HL-60 (cell line): ENCODE results near the gene PPP1R16B.

Source experiments
- DNase-seq, 2 experiments: peaks; one replicate each; pipeline ENCODE4 v3.0.0-alpha.2; 2010 to 2020; ENCODE audit warnings: low read depth in 1 of 2, low spot score in 1 of 2
- H3K27ac ChIP-seq: fragments of 250-450 bp; sonication (Bioruptor Pico); replicated peaks from 2 replicates; pipeline ENCODE4 v1.5.1; 2020; ENCODE audit warnings: mild to moderate bottlenecking, moderate library complexity
- H3K27me3 ChIP-seq: fragments of 250-450 bp; sonication (Bioruptor Pico); 2 replicates; pipeline ENCODE4 v1.5.1; 2021; ENCODE audit warnings: mild to moderate bottlenecking, moderate library complexity; ENCODE audit not compliant: insufficient read depth, poor library complexity, severe bottlenecking
- H3K4me3 ChIP-seq: replicated peaks from 2 replicates; pipeline ENCODE4 v1.5.1; 2011; ENCODE audit warnings: mild to moderate bottlenecking, control low read depth, low read length; ENCODE audit not compliant: insufficient read depth
- GABPA ChIP-seq: IDR thresholded peaks from 2 replicates; pipeline ENCODE4 v1.6.1; 2012; ENCODE audit warnings: low read depth
- POLR2AphosphoS5 ChIP-seq: IDR thresholded peaks from 2 replicates; pipeline ENCODE4 v1.6.1; 2012; ENCODE audit warnings: low read depth
- SPI1 ChIP-seq: IDR thresholded peaks from 2 replicates; pipeline ENCODE4 v1.6.1; 2012; ENCODE audit warnings: low read depth, mild to moderate bottlenecking, borderline replicate concordance
- TF ChIP-seq, protein P1 (sequence below): IDR thresholded peaks from 2 replicates; pipeline ENCODE4 v1.6.1; 2012; ENCODE audit warnings: low read depth; ENCODE audit not compliant: insufficient replicate concordance
- TF ChIP-seq, protein P2 (sequence below): IDR thresholded peaks from one replicate; pipeline ENCODE4 v1.5.1; 2011; ENCODE audit warnings: low read length, control low read depth, inconsistent platforms; ENCODE audit not compliant: insufficient read depth

Gene PPP1R16B

DNA sequence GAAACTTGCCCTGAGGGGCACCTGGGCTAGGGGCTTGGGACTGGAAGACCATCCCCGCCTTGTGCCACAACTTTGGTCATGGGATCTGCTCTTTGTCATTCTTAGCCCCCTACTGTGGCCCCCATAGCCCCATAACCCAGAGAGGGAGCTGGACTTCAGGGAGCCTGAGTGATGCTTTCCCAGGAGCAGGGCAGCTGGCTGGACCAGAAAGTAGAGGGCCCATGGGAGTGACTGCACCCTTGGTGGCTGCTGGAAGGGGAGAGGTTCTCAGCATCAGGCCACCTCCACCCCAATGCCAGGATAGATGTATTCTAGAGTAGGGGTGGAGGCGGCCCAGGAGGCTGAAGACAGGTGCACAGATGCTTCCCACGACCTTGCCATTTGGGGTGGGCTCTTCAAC, 114.9 kb downstream of the PPP1R16B start:
- DNase-seq, result no peak
- TF ChIP-seq, protein P1, sequence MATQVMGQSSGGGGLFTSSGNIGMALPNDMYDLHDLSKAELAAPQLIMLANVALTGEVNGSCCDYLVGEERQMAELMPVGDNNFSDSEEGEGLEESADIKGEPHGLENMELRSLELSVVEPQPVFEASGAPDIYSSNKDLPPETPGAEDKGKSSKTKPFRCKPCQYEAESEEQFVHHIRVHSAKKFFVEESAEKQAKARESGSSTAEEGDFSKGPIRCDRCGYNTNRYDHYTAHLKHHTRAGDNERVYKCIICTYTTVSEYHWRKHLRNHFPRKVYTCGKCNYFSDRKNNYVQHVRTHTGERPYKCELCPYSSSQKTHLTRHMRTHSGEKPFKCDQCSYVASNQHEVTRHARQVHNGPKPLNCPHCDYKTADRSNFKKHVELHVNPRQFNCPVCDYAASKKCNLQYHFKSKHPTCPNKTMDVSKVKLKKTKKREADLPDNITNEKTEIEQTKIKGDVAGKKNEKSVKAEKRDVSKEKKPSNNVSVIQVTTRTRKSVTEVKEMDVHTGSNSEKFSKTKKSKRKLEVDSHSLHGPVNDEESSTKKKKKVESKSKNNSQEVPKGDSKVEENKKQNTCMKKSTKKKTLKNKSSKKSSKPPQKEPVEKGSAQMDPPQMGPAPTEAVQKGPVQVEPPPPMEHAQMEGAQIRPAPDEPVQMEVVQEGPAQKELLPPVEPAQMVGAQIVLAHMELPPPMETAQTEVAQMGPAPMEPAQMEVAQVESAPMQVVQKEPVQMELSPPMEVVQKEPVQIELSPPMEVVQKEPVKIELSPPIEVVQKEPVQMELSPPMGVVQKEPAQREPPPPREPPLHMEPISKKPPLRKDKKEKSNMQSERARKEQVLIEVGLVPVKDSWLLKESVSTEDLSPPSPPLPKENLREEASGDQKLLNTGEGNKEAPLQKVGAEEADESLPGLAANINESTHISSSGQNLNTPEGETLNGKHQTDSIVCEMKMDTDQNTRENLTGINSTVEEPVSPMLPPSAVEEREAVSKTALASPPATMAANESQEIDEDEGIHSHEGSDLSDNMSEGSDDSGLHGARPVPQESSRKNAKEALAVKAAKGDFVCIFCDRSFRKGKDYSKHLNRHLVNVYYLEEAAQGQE, result no peak
- no peak for TF ChIP-seq GABPA
- TF ChIP-seq, protein P2, sequence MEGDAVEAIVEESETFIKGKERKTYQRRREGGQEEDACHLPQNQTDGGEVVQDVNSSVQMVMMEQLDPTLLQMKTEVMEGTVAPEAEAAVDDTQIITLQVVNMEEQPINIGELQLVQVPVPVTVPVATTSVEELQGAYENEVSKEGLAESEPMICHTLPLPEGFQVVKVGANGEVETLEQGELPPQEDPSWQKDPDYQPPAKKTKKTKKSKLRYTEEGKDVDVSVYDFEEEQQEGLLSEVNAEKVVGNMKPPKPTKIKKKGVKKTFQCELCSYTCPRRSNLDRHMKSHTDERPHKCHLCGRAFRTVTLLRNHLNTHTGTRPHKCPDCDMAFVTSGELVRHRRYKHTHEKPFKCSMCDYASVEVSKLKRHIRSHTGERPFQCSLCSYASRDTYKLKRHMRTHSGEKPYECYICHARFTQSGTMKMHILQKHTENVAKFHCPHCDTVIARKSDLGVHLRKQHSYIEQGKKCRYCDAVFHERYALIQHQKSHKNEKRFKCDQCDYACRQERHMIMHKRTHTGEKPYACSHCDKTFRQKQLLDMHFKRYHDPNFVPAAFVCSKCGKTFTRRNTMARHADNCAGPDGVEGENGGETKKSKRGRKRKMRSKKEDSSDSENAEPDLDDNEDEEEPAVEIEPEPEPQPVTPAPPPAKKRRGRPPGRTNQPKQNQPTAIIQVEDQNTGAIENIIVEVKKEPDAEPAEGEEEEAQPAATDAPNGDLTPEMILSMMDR, result no peak
- no peak for TF ChIP-seq POLR2AphosphoS5
- H3K27ac ChIP-seq, result no peak overlapping the region
- no peak overlapping the region for H3K4me3 ChIP-seq
- peaks cover 5% of the 10 kb centered on the region for H3K27me3 ChIP-seq

DNA sequence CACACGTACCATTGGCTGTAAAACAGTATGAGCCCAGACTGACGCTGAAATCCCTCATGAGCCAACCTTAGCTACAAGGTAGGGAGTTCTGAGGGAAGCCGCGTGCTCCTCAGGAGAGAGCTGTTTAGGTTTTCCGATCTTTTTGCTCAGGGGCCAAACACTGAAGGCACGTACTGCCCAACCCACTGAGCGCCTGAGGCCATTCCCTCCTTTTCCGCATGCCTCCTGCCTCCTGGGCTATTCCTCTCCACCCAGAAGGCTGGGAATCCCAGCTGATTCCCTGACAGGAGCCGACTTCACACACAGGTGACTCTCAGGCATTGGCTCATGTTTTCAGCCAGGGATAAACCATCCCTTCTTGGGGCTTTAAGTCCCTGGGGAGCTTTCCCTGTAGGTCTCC, 115.4 kb downstream of the PPP1R16B start:
- no peak overlapping the region for H3K27ac ChIP-seq
- peaks cover 5% of the 10 kb centered on the region for H3K27me3 ChIP-seq
- no peak for TF ChIP-seq POLR2AphosphoS5
- DNase-seq, result no peak
- H3K4me3 ChIP-seq, result no peak overlapping the region

DNA sequence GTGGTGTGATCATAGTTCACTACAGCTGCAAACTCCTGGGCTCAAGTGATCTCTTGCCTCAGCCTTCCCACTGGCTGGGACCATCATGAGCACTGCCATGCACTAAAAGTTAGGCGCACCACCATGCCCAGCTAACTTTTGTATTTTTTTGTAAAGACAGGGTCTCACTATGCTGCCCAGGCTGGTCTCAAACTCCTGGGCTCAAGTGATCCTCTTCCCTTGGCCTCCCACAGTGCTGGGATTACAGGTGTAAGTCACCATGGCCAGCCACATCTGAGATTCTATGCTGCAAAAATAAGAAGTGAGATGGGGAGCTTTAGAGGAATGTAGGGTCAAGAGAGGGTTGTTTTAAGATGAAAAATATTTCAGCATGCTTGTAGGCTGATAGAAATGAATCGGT, 119.2 kb downstream of the PPP1R16B start:
- no peak overlapping the region for H3K27ac ChIP-seq
- no peak for DNase-seq

DNA sequence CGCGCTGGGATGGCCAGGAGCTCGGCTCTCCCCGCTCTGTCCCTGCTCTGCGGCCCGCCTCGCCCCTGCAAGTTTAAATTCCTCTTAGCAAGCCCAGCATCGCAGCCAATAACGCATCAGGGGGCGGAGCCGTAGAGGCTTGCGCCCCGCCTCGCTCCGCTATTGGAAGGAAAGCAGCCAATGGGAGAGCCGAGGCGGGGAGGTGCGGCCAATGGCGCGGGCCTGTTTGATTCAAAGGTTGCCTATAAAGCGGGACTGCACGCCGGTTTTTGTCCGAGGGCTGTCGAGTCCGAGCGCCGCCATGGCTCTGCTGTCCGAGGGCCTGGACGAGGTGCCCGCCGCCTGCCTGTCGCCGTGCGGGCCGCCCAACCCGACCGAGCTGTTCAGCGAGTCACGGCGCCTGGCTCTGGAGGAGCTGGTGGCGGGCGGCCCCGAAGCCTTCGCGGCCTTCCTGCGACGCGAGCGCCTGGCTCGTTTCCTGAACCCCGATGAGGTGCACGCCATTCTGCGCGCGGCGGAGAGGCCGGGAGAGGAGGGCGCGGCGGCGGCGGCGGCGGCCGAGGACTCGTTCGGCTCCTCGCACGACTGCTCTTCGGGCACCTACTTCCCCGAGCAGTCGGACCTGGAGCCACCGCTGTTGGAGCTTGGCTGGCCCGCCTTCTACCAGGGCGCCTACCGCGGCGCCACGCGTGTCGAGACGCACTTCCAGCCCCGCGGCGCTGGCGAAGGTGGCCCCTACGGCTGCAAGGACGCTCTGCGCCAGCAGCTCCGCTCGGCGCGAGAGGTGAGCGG, 120.8 kb downstream of the PPP1R16B start, which contains the start of gene FAM83D:
Gene FAM83D, plus strand, starts transcription at position 276 of the 792 bp plus-strand sequence. Its CDS starts 26 bp downstream, at position 302.
- peaks cover 2% of the 10 kb centered on the region for H3K27me3 ChIP-seq
- peak within 1 kb of the TSS; percentile 74 for H3K4me3 ChIP-seq
- TF ChIP-seq, protein P1, result no peak
- TF ChIP-seq SPI1 (no peak), GABPA (no peak), POLR2AphosphoS5 (peak; percentile 85; the same call in 1 of the 2 replicates)
- TF ChIP-seq, protein P2, result no peak
- DNase-seq, result peak; percentile 93 to 97
- H3K27ac ChIP-seq, result peak within 1 kb of the TSS; percentile 68

More for the DNA sequence above, 119.2 kb downstream of the PPP1R16B start:
- H3K4me3 ChIP-seq, result no peak overlapping the region
- peaks cover 4% of the 10 kb centered on the region for H3K27me3 ChIP-seq
- TF ChIP-seq SPI1, result no peak
- TF ChIP-seq, protein P2, result no peak
- no peak for TF ChIP-seq GABPA
- no peak for TF ChIP-seq POLR2AphosphoS5
- TF ChIP-seq, protein P1, result no peak
